Thoracic aorta (tissue), 2 donors: ENCODE results near the gene APOF. TPM values are rescaled to one million over a fixed set of nuclear protein-coding genes. Genes with fewer than 3 reads are reported as not detected.

Experiments
- ATAC-seq: fragments of 150-250 bp; one replicate; pipeline ENCODE4 v1.8.0; 2017; ENCODE audit warnings: low read depth; ENCODE audit not compliant: insufficient number of reproducible peaks, low FRiP score
- DNase-seq: peaks from one replicate; pipeline ENCODE4 v3.0.0-alpha.2; 2020; ENCODE audit warnings: low spot score
- H3K27ac ChIP-seq, 2 donors: fragments of 200-600 bp; sonication (generic); 1 replicate in 1 of 2; 2 replicates in 1 of 2; pipeline ENCODE4 v1.5.1; 2016; ENCODE audit warnings: mild to moderate bottlenecking in 2 of 2, moderate library complexity in 2 of 2
- H3K27me3 ChIP-seq: fragments of 200-600 bp; sonication (generic); replicated peaks from 2 replicates; pipeline ENCODE4 v1.6.0; 2016; ENCODE audit warnings: mild to moderate bottlenecking; ENCODE audit not compliant: insufficient read depth
- H3K36me3 ChIP-seq: fragments of 200-600 bp; sonication (generic); one replicate; pipeline ENCODE4 v1.5.1; 2016
- H3K4me1 ChIP-seq, 2 donors: fragments of 200-600 bp; sonication (generic); 1 replicate in 1 of 2; 2 replicates in 1 of 2; pipeline versions ENCODE4 v1.5.1 to v1.6.0; 2016; ENCODE audit warnings: low read depth in 2 of 2, mild to moderate bottlenecking in 1 of 2; ENCODE audit not compliant: control insufficient read depth in 1 of 2
- H3K4me3 ChIP-seq: fragments of 200-600 bp; sonication (generic); 2 replicates; pipeline ENCODE4 v1.5.1; 2016; ENCODE audit warnings: mild to moderate bottlenecking
- H3K9me3 ChIP-seq: fragments of 200-600 bp; sonication (generic); 2 replicates; pipeline ENCODE4 v1.5.1; 2016
- CTCF ChIP-seq: fragments of 200-600 bp; sonication (generic); IDR thresholded peaks from one replicate; pipeline ENCODE4 v1.5.1; 2019; ENCODE audit warnings: antibody characterized with exemption
- total RNA-seq, 2 donors: library from RNA; depleted of rRNA; stranded (reverse); fragments of >200 nt; gene quantifications; one replicate each; pipeline versions ENCODE4 v1.1.0 to v1.2.3, GENCODE V29; 2016

APOF gene
- total RNA-seq, 2 donors from 2014 or later, result not detected

DNA sequence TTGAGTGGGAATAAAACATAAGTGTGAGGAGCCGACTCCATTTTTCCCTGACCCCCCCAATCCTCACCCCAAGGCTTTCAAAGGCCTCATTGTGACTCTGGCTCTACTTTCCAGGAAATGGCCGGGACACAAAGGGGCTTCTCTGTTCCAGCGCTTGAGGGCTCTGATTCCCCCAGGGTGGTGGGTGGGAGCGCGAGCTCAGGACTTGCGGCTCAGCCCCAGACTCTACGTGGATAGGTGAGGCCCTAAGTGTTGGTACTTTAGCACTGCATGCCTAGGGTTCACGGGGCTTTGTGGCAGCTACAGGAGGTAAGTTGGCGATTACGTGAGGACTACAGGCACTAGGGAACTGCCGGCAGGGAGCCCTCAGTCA is 47.4 kb downstream of the APOF start:
- TF ChIP-seq CTCF, result no peak
- Histone ChIP-seq H3K27me3 (no peaks in the 10 kb centered on the region), H3K36me3 (peaks cover 10% of the 10 kb centered on the region), H3K27ac (peak overlapping the region; percentile 88 to 95), H3K9me3 (no peaks in the 10 kb centered on the region), H3K4me1 (peaks cover 7 to 14% of the 10 kb centered on the region in 2 donors), H3K4me3 (peak overlapping the region; percentile 93)
- DNase-seq (no peak), ATAC-seq (no peak)

GRCh38 chr12:56311003-56311402 is 51.7 kb downstream of the APOF start:
- no peak for ATAC-seq
- H3K36me3 ChIP-seq, result peaks cover 8% of the 10 kb centered on the region

More at GRCh38 chr12:56311003-56311402, 51.7 kb downstream of the APOF start:
- peaks cover 5 to 9% of the 10 kb centered on the region in 2 donors for H3K4me1 ChIP-seq
- DNase-seq, result no peak
- no peak overlapping the region for H3K27ac ChIP-seq
- H3K9me3 ChIP-seq, result no peaks in the 10 kb centered on the region
- no peak overlapping the region for H3K4me3 ChIP-seq
- TF ChIP-seq CTCF, result no peak
- H3K27me3 ChIP-seq, result no peaks in the 10 kb centered on the region

Other genes starting within 250 kb of the APOF start
- 1,000 to 10,000 TPM in 1 of 2 donors, 100 to 1,000 TPM in 1; 923 to 1,490 TPM for gene RPL41, start 246.2 kb downstream of the APOF start, total RNA-seq
- gene ZC3H10, start 244.6 kb downstream of the APOF start, total RNA-seq, result 1 to 10 TPM; 4.1 to 7.1 TPM
- 100 to 1,000 TPM; 113 to 128 TPM for gene ESYT1, start 234.6 kb downstream of the APOF start, total RNA-seq
- gene MYL6B, start 210.3 kb downstream of the APOF start, total RNA-seq, result 10 to 100 TPM; 17.1 to 19.1 TPM
- 1,000 to 10,000 TPM; 1,762 to 3,064 TPM for gene MYL6, start 204.5 kb downstream of the APOF start, total RNA-seq
- gene SMARCC2, start 173.4 kb downstream of the APOF start, total RNA-seq, result 100 to 1,000 TPM in 1 of 2 donors, 10 to 100 TPM in 1; 68.6 to 109 TPM
- 10 to 100 TPM; 66.6 to 76.5 TPM for gene RNF41, start 140.9 kb downstream of the APOF start, total RNA-seq
- 10 to 100 TPM in 1 of 2 donors, 1 to 10 TPM in 1; 8.7 to 17.2 TPM for gene NABP2, start 138.5 kb downstream of the APOF start, total RNA-seq
- not detected for gene SLC39A5, start 132.8 kb downstream of the APOF start, total RNA-seq
- gene ANKRD52, start 104.5 kb downstream of the APOF start, total RNA-seq, result 10 to 100 TPM; 30.9 to 36.3 TPM
- 10 to 100 TPM; 14.6 to 26.3 TPM for gene COQ10A, start 95.9 kb downstream of the APOF start, total RNA-seq
- 100 to 1,000 TPM; 120 to 143 TPM for gene CS, start 62.5 kb downstream of the APOF start, total RNA-seq
- 10 to 100 TPM; 72.0 to 85.1 TPM for gene CNPY2, start 46.9 kb downstream of the APOF start, total RNA-seq
- gene PAN2, start 28.9 kb downstream of the APOF start, total RNA-seq, result 10 to 100 TPM; 39.8 to 42.7 TPM
- not detected for gene IL23A, start 24.0 kb downstream of the APOF start, total RNA-seq
- 100 to 1,000 TPM; 161 to 192 TPM for gene STAT2, start 2.8 kb downstream of the APOF start, total RNA-seq
- 1 to 10 TPM; 3.0 to 4.4 TPM for gene TIMELESS, start 86.6 kb upstream of the APOF start, total RNA-seq
- not detected for gene MIP, start 91.8 kb upstream of the APOF start, total RNA-seq
- 1 to 10 TPM; 2.3 to 5.8 TPM for gene SPRYD4, start 105.7 kb upstream of the APOF start, total RNA-seq
- gene GLS2, start 125.3 kb upstream of the APOF start, total RNA-seq, result under 1 TPM in 1 of 2 donors, not detected in 1; 0.85 TPM
- gene RBMS2, start 159.0 kb upstream of the APOF start, total RNA-seq, result 10 to 100 TPM; 33.4 to 40.2 TPM